Hypothalamus (tissue), 51 donors: ENCODE data around the gene ENPP7.

Source experiments
- DNase-seq, 51 donors: peaks; one replicate each; lab custom pipeline; 2025; lab: John Stamatoyannopoulos, UW

The ENPP7 gene

GRCh38 chr17:79788989-79789942 lies 58.5 kb downstream of the ENPP7 start:
- no peak for DNase-seq

DNA sequence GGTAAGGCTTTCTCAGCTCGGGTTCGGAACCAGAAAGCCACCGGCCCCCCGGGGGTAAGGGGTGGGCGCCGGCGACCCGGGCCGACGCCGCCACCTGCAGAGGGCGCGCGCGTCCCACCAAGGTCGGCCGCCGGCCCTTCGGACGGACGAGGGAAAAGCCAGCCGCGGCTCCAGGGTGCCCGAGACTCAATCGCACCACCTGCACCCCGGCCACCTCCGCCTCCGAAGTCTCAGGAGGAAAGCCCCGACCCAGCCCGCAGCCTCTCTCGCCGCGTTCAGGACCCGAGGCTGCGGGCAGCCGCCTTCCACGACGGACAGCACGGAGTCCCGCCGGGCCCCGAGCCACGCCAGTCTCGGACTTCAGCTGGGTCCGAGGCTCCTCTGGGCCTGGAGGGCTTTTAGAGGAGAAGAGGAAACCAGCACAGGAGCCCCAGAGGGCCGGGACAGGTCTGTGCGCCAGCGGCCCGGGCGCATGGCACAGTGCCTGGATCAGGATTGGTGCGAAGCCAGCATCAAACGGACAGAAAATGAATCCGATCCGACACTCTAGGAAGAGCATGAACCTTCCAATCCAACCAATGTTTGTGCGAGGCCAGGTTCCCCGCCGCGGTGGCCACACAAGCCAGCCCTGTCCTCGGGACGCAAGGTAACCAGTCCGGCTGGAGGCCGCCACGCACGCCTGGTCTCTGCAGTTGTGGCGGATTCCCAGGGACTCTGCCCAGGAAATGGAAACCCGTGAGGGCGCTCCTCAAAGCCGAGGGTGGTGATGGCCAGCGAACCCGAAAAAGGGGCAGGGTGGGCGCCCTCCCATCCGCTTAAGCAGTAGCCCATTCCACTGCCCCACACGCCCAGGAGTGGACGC lies 59.4 kb downstream of the ENPP7 start:
- peak in 16 of 51 donors; percentile 6 to 66 (median 27) for DNase-seq

- DNase-seq: no peak
Measured at GRCh38 chr17:79790805-79791734, 60.3 kb downstream of the ENPP7 start.

DNA sequence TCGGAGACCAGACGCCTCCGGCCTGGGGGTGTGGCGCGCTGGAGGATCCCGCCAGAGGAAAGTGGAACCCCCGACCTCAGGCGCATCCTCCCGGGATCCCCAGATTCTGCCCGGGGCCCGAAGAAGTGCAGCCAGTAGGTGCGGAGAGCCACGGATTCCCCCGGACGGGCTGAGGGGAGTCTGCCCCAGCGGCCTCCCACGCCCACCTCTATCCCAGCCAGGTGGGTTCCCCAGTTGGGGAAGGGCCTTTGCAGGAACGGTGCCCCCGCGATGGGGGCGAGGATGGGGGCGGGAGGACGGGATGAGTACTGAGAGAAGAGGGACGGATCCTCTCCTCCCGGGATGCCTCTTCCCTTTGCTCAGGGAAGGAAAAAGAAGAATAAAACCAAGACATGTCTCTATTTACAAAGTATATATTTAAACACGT lies 61.0 kb downstream of the ENPP7 start:
- DNase-seq: no peak
